ENCODE data around the gene TXNDC11. TPM values are rescaled to one million over a fixed set of nuclear protein-coding genes. Genes with fewer than 3 reads are reported as not detected.
A peak's percentile ranks its signal among the peaks of the same experiment; 100 is the strongest.

The TXNDC11 gene
- total and polyA plus RNA-seq, 10 of the 15 experiments (the other 5 are each of a cell fraction or from before 2014, with no cell fraction given) = 1.7 to 86.7 (median 54.4) TPM

GRCh38 chr16:11736903-11737302 lies 5.8 kb downstream of the TXNDC11 start:
- in situ Hi-C loops (cut with MboI) = no loop called here
- H3K27ac ChIP-seq (ENCODE audit: control insufficient read depth, insufficient read depth) = peak overlapping the region; percentile 5; the same call in 1 of the 2 replicates
- peaks cover 4 to 34% of the 10 kb centered on the region in 2 experiments for H3K36me3 ChIP-seq (ENCODE audit: control insufficient read depth in 2 of 2, insufficient read depth in 2 of 2, low read length in 1 of 2)
- H3K4me2 ChIP-seq (ENCODE audit: control insufficient read depth, insufficient read depth) = peak overlapping the region; percentile 53; the same call in 1 of the 2 replicates
- no peak overlapping the region for H2AFZ ChIP-seq (ENCODE audit: control insufficient read depth, low read depth, low read length)
- H3K4me3 ChIP-seq = peak overlapping the region; percentile 16; the same call in 1 of the 2 replicates
- H4K20me1 ChIP-seq (ENCODE audit: control insufficient read depth, insufficient read depth) = no peaks in the 10 kb centered on the region; the same call in 1 of the 2 replicates
- H3K27me3 ChIP-seq (replicated peaks in 1 of 2; ENCODE audit: control insufficient read depth in 2 of 2, insufficient read depth in 2 of 2, low read length in 1 of 2) = no peaks in the 10 kb centered on the region
- 88% methylated on average over 6 of the region's 6 CpGs for WGBS (ENCODE audit: insufficient coverage, insufficient replicate concordance, low lambda C conversion rate, missing lambda C conversion rate)
- peaks cover 42% of the 10 kb centered on the region for H3K4me1 ChIP-seq (ENCODE audit: control insufficient read depth, insufficient read depth, low read length)
- intact Hi-C loops (cut with micrococcal nuclease; ENCODE audit: unreplicated experiment) = no loop called here
- no peak for DNase-seq (ENCODE audit: low read depth, low spot score)
- BruUV-seq (replicated peaks) = no TSS peak
- ChIA-PET POLR2A (interaction anchor here (0.6 to 9.2 kb wide), 8 partner anchors 10 to 97 kb away, joined by 3 to 164 read pairs (median 4); partner anchors contain the start of gene ZC3H7A), RAD21 (ENCODE audit: unreplicated experiment) (interaction anchor here (0.6 to 4.9 kb wide), 6 partner anchors 22 to 205 kb away, joined by 3 to 38 read pairs (median 6); partner anchors contain the start of gene ZC3H7A), CTCF (interaction anchor here (0.6 to 4.0 kb wide), 10 partner anchors 9 to 341 kb away, joined by 3 to 18 read pairs (median 4); no protein-coding TSS in a partner anchor), SMC1A (ENCODE audit: uncharacterized antibody, unreplicated experiment) (interaction anchor here (1.0 to 9.4 kb wide), 9 partner anchors 18 to 136 kb away, joined by 3 to 124 read pairs (median 6); partner anchors contain the start of gene ZC3H7A)
- no peak for ATAC-seq
- H3K9me3 ChIP-seq (replicated peaks; ENCODE audit: control insufficient read depth, insufficient read depth, low read length) = no peaks in the 10 kb centered on the region
- H3K9ac ChIP-seq (ENCODE audit: control insufficient read depth, insufficient read depth, low read length) = no peak overlapping the region
- FAIRE-seq = no peak
- peaks cover 93% of the 10 kb centered on the region for H3K79me2 ChIP-seq (ENCODE audit: control insufficient read depth, insufficient read depth, low read length)
- TF ChIP-seq TBL1XR1 (IDR thresholded peaks at IDR 0.05; ENCODE audit: low read depth, low read length) (no peak), CEBPB (IDR thresholded peaks at IDR 0.05; ENCODE audit: borderline replicate concordance in 1 of 2, low read depth in 2 of 2, low read length in 2 of 2) (no peak), SP1 (IDR thresholded peaks at IDR 0.05; ENCODE audit: low read depth, low read length) (no peak), PML (IDR thresholded peaks at IDR 0.05; ENCODE audit: low read length) (no peak), NFIC (IDR thresholded peaks at IDR 0.05; ENCODE audit: low read depth, low read length) (no peak), YBX1 (IDR thresholded peaks at IDR 0.05) (no peak), FOXM1 (IDR thresholded peaks at IDR 0.05; ENCODE audit: low read depth, low read length) (no peak), PAX8 (IDR thresholded peaks at IDR 0.05) (no peak), TARDBP (IDR thresholded peaks at IDR 0.05; ENCODE audit: borderline replicate concordance) (no peak), KLF5 (IDR thresholded peaks at IDR 0.05; ENCODE audit: partially characterized antibody) (no peak), BRCA1 (IDR thresholded peaks at IDR 0.05; ENCODE audit: low read depth, low read length) (no peak), CBFB (IDR thresholded peaks at IDR 0.05; ENCODE audit: low read depth) (no peak), STAT3 (IDR thresholded peaks at IDR 0.05; ENCODE audit: low read depth, low read length) (no peak), IKZF2 (IDR thresholded peaks at IDR 0.05) (no peak)
- TF ChIP-seq, protein P1, sequence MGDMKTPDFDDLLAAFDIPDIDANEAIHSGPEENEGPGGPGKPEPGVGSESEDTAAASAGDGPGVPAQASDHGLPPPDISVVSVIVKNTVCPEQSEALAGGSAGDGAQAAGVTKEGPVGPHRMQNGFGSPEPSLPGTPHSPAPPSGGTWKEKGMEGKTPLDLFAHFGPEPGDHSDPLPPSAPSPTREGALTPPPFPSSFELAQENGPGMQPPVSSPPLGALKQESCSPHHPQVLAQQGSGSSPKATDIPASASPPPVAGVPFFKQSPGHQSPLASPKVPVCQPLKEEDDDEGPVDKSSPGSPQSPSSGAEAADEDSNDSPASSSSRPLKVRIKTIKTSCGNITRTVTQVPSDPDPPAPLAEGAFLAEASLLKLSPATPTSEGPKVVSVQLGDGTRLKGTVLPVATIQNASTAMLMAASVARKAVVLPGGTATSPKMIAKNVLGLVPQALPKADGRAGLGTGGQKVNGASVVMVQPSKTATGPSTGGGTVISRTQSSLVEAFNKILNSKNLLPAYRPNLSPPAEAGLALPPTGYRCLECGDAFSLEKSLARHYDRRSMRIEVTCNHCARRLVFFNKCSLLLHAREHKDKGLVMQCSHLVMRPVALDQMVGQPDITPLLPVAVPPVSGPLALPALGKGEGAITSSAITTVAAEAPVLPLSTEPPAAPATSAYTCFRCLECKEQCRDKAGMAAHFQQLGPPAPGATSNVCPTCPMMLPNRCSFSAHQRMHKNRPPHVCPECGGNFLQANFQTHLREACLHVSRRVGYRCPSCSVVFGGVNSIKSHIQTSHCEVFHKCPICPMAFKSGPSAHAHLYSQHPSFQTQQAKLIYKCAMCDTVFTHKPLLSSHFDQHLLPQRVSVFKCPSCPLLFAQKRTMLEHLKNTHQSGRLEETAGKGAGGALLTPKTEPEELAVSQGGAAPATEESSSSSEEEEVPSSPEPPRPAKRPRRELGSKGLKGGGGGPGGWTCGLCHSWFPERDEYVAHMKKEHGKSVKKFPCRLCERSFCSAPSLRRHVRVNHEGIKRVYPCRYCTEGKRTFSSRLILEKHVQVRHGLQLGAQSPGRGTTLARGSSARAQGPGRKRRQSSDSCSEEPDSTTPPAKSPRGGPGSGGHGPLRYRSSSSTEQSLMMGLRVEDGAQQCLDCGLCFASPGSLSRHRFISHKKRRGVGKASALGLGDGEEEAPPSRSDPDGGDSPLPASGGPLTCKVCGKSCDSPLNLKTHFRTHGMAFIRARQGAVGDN (IDR thresholded peaks at IDR 0.05) = no peak
- TF ChIP-seq, protein P2, sequence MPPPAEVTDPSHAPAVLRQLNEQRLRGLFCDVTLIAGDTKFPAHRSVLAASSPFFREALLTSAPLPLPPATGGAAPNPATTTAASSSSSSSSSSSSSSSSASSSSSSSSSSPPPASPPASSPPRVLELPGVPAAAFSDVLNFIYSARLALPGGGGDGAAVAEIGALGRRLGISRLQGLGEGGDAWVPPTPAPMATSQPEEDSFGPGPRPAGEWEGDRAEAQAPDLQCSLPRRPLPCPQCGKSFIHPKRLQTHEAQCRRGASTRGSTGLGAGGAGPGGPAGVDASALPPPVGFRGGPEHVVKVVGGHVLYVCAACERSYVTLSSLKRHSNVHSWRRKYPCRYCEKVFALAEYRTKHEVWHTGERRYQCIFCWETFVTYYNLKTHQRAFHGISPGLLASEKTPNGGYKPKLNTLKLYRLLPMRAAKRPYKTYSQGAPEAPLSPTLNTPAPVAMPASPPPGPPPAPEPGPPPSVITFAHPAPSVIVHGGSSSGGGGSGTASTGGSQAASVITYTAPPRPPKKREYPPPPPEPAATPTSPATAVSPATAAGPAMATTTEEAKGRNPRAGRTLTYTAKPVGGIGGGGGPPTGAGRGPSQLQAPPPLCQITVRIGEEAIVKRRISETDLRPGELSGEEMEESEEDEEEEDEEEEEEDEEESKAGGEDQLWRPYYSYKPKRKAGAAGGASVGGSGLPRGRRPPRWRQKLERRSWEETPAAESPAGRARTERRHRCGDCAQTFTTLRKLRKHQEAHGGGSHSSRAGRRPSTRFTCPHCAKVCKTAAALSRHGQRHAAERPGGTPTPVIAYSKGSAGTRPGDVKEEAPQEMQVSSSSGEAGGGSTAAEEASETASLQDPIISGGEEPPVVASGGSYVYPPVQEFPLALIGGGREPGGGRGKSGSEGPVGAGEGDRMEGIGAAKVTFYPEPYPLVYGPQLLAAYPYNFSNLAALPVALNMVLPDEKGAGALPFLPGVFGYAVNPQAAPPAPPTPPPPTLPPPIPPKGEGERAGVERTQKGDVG (CRISPR knock-in tag; IDR thresholded peaks at IDR 0.05) = no peak
- TF ChIP-seq, protein P3, sequence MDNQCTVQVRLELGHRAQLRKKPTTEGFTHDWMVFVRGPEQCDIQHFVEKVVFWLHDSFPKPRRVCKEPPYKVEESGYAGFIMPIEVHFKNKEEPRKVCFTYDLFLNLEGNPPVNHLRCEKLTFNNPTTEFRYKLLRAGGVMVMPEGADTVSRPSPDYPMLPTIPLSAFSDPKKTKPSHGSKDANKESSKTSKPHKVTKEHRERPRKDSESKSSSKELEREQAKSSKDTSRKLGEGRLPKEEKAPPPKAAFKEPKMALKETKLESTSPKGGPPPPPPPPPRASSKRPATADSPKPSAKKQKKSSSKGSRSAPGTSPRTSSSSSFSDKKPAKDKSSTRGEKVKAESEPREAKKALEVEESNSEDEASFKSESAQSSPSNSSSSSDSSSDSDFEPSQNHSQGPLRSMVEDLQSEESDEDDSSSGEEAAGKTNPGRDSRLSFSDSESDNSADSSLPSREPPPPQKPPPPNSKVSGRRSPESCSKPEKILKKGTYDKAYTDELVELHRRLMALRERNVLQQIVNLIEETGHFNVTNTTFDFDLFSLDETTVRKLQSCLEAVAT (IDR thresholded peaks at IDR 0.05) = no peak
